NCI-H187 (cell line): ENCODE data around the gene AIRE.

Source experiments
- DNase-seq, 2 experiments: peaks; one replicate each; lab custom pipeline; 2025; lab: John Stamatoyannopoulos, UW

AIRE gene

GRCh38 chr21:44305691-44306090 lies 20.0 kb downstream of the AIRE start:
- DNase-seq, result no peak

- no peak for DNase-seq
Measured at GRCh38 chr21:44306936-44307704, 21.4 kb downstream of the AIRE start.

- DNase-seq, result no peak
Measured at GRCh38 chr21:44310628-44311507, 25.2 kb downstream of the AIRE start.

- no peak for DNase-seq
Measured at GRCh38 chr21:44312089-44312488, 26.4 kb downstream of the AIRE start.

DNA sequence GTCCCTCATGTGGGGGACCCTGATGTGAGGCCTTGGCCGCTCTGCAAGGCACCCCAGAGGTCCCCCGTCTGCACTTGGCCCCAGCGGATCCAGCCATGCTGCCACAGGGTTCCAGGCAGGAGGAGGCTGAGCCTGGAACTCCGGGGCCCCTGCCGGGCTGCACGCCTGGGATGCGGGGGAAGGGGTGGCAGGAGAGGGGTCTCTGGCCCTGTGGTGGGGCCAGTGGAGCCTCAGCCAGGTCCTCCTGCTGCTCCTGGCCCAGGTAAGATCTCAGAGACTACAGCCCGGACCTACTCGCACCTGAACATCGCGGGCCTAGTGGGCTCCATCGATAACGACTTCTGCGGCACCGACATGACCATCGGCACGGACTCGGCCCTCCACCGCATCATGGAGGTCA lies 27.0 kb downstream of the AIRE start:
- DNase-seq, result no peak

DNA sequence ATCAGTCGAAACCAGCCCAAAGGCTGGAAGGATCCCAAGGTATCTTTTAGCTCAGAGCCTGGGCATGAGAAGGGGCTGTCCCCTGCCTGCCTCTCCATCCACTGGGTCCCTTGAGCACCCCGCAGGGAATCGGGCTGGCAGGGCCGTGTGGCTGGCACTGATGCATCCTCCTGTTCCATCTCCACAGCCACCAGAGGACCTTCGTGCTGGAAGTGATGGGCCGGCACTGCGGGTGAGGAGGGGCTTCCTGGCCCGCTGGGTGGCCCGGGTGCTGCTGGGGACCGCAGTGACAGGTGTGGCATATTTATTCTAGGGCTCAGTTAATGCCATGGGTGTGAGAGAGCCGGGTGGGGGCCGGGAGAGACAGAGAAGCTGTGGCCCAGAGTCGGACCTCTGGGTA lies 27.8 kb downstream of the AIRE start:
- no peak for DNase-seq

DNA sequence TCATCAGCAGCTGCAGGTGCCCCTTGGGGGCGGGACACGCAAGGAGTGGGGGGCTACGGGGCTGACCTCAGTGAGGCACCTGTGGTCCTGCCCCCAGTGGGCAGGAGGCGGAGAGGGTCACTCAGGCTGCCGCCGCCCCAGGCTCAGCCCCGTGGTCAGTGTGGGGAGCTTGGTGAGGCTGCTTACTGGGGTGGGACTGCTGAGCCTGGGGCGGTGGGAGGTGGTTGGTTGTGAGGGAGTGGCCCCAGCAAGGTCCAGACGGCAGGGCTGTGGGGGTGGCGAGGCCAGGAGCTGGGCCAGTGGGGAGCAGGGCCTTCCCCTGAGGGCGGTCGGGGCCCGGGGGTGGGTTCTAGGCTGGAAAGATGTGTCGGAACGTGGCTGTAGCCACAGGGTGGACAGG lies 28.5 kb downstream of the AIRE start:
- no peak for DNase-seq

DNA sequence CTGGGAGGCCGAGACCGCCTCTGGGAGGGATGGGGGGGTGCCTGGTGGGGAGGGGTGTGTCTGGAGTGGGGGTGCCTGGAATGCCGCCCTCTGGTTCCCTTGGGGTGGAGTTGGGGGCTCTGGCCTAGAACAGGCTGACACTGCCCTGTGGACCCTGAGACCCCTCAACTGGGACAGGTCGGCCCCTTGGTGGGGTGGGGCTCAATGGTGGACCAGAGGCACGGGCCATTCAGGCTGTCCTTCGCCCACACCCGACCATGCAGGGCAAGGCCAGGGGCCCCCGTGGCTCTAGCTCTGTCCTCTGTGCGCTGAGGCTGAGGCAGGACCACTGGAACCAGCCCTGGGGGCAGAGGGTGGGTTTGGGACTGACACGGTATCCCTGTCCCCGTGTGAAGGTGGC lies 28.9 kb downstream of the AIRE start:
- no peak for DNase-seq

GRCh38 chr21:44315691-44316203 lies 30.1 kb downstream of the AIRE start:
- DNase-seq, result no peak

DNA sequence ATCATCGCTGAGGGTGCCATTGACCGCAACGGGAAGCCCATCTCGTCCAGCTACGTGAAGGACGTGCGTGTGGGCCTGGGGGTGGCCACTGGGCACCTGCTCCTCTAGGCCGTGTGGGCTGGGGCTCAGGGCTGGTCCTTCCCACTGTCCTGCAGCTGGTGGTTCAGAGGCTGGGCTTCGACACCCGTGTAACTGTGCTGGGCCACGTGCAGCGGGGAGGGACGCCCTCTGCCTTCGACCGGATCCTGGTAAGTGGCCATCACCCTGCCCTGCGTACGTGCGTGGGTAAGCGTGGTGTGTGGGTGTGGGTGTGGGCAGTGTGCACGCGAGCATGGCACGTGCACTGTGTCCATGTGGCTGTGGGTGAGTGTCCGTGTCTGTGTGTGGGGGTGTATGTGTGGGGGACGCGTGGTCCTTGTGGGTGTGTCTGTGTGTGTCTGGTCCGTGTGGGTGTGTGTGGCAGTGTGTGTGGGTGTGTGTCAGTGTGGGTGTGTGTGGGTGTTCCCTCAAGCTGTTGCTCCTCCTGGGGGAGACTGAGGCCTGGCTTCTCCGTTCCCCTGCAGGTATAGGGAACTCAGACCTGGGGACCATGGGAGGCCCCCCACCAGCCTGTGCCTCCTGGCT lies 30.7 kb downstream of the AIRE start:
- no peak for DNase-seq

GRCh38 chr21:44317241-44317782 lies 31.6 kb downstream of the AIRE start:
- DNase-seq, result no peak

- no peak for DNase-seq
Measured at GRCh38 chr21:44317871-44318270, 32.2 kb downstream of the AIRE start.

GRCh38 chr21:44318489-44319285 lies 33.0 kb downstream of the AIRE start:
- no peak for DNase-seq

DNA sequence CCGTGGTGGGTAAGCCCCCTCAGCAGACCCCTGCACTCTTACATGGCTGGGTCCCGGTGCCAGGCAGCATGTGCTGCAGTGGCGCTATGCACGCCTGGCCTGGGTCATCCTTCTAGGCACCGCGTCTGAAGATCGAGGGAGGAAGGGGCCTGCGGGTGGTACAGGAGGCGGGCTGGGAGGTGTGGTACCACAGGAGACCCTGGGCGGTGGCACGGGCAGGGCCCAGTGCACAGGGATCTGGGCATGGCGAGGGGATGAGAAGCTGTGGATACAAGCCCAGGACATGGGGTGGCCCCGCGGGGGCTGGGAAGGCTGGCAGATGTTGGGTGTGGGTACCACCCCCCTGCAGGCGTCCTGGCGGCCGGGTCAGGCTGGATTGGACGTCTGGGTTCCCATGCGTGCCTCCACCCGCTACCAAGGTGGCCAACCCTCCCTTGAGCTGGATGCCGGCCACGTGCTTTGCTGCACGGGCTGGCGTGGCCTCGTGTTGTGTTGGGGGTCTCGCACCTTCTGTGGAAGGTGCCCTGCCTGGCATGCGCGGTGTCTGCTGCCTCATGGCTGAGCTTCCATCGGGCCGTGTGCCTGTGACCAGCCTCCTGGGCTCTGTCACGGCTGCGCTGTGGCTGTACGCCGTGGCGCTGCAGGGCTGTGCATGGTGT lies 33.9 kb downstream of the AIRE start:
- no peak for DNase-seq

DNA sequence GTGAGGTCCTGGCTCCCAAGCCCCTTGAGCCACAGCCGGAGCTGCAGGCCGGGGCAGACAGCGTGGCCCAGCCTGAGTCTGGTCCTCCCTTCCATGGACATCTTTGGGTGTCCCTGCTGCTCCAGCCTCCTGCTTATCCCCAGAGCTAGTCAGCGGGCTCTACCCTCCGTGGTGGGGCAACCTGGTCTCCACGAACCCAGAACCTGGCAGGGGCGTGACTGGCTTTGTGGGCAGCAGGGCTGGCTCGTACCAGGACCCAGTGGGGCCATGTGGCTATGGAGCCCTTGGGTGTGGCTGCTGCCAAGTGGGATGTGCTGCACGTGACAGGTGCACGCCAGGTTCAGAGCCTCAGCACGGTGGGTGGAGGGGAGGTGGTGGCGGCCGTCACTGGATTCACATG lies 35.2 kb downstream of the AIRE start:
- DNase-seq, result no peak

DNA sequence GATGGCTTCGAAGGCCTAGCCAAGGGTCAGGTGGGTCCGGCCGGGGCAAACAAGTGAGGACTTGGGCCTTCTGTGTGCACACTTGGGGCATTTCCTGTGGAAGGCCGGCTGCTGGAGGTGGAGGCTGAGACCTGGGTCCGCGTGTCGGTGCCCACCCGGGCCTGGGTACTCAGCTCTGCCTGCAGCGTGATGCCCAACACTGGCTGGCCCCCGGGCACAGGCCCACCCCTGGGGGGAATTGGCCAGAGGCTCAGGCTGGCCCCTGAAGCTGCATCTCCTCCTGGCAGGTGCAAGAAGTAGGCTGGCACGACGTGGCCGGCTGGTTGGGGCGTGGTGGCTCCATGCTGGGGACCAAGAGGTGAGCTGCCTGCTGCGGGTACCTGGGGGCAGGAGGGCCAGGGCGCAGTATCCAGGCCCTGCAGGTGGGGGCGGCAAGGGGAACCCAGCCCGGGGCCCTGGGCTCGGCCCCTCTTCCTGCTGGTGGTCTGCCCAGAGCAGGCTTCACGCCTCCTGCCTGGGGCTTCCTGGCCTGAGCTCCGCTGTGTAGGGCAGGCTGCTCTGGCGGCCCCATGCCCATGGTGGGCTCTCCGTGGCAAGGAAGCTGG lies 36.3 kb downstream of the AIRE start:
- DNase-seq, result no peak

DNA sequence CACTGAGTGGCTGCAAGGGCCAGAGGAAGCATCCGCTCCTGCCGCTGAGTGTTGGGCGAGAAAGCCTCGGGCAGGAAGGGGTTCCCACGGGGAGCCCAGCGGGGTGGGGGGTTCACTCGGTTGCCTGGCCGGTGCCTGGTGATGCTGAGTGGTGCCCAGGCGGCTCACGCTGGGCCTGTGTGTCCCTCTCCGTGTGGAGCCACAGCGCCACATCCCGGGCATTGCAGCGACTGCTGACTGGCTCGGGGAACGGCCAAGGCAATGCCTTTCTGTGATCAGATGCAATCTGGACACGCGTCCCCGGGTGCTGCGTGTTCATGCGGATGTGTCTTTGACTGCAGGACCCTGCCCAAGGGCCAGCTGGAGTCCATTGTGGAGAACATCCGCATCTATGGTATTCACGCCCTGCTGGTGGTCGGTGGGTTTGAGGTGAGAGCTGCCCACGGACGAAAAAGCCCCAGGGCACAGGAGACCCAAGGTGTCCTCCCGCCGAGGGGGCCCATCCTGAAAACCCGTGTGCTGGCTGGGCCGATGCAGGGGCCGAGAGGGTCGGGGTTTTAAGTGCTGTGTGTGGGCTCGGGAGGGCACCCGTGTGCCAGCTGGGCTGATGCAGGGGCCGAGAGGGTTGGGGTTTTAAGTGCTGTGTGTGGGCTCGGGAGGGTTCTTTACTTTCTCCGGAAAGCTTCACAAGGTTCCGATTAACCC lies 37.1 kb downstream of the AIRE start:
- DNase-seq, result no peak

DNA sequence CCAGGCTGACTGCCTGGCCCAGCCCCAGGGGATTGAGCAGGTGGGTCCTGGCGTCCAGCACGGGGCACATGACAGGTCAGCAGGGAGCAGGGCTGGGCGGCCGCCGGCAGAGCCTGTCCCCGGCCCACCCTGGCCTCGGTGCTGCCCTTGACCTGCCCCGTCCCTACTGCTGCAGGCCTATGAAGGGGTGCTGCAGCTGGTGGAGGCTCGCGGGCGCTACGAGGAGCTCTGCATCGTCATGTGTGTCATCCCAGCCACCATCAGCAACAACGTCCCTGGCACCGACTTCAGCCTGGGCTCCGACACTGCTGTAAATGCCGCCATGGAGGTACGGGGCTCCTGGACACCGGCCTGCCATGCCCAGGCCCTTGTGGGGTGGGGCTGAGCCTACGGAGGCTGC lies 37.9 kb downstream of the AIRE start:
- no peak for DNase-seq

DNA sequence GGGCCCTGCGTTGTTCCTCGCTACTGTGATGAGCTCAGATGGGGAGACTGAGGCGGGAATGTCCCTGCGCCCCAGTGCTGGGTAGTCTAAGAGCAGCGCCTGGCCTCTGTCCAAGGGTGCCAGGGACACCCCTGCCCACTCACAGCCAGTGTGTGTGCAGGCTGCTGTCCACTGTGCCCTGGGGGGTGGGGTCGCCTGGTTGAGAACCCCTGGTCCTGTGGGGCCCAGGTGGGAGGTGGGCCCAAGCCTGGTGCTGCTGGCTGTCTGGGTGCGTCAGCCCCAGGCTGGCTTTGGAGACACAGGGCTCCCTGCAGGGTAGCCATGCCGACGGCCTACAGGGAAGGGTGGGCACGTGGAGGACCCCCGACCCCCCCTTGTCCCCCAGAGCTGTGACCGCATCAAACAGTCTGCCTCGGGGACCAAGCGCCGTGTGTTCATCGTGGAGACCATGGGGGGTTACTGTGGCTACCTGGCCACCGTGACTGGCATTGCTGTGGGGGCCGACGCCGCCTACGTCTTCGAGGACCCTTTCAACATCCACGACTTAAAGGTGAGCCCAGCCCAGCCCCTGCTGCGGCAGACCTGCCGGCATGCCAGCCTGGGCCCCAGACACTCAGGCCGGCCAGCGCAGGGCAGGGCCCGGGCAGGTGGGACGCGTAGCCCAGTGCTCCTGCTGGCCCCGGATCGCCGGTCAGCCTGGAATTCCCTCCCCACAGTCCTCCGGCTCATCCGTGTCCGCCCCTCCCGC lies 38.6 kb downstream of the AIRE start:
- no peak for DNase-seq

DNA sequence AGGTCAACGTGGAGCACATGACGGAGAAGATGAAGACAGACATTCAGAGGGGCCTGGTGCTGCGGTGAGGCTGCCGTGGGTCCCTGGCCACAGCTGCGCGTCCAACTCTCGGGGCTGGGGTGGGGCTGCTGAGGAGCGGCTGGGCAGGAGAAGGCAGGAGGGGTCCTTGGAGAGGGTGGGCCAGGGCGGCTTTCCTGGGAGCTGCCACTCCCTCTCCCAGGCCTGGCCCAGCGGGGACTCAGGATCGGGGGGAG lies 39.1 kb downstream of the AIRE start:
- no peak for DNase-seq
